Stimulated activated CD4-positive, alpha-beta T cell treated with anti-CD3 and anti-CD28 coated beads, Interleukin-1b, Interleukin-23, amount 100 ng/mL, for 4 hours (primary cell): Measurements from ENCODE around the gene SCUBE2.

Source experiments
- DNase-seq, 2 donors: peaks; one replicate each; pipeline ENCODE4 v3.0.0-alpha.2; 2020; ENCODE audit warnings: low read depth in 2 of 2

Gene SCUBE2

GRCh38 chr11:9091044-9091922, at the start of gene SCUBE2:
SCUBE2 (minus strand) TSS chr11:9091599; CDS start chr11:9091528, 71 bp downstream.
- no peak for DNase-seq

DNA sequence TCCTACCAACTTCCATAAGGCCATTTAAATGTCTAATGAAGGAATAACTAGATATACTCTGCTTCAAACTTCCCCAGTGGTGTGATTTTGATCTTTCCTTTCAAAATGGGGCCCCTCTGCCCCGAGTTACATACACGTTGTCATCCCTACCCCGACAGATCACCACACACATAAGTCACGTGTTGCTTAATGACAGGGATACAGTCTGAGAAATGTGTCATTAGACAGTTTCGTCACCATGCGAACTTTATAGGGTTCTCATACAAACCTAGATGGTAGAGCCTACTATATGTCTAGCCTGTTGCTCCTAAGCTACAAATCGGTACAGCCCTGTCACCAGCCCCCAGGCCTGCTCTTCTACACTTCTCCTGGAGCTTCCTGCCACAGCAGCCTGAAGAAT, 49.8 kb upstream of the SCUBE2 start:
- no peak for DNase-seq

DNA sequence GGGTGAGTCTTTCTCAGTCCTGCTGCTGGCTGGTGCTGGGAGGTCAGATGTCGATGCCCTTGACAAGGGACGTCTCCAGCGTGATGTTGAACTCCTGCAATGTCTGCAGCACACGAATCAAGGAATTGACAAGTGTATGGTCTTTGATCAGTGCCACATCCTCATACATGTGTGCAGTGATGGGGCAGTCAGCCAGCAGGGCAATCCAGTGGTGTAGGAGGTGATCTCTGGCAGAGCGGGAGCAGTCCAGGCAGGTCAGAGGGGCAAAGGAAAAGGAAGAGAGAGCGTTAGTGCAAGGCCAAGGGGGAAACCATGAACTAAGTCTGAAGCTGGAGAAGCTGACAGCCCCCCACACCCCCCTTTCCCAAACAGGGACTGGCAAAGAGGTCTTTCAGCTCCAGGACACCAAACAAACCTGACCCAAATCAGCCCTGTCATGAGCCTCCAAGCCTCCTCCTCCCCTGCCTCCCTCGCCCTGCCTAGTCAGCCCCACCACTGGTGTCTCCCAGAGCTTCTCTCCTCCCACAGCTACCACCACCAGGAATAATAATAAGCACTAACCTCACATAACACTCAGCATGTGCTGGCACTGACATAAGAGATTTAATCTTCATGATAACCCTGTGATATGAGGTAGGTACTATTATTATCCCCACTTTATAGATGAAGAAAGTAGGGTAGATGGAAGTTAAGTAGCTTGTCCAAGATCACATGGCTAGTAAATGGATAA, 48.4 kb upstream of the SCUBE2 start:
- DNase-seq = no peak

DNA sequence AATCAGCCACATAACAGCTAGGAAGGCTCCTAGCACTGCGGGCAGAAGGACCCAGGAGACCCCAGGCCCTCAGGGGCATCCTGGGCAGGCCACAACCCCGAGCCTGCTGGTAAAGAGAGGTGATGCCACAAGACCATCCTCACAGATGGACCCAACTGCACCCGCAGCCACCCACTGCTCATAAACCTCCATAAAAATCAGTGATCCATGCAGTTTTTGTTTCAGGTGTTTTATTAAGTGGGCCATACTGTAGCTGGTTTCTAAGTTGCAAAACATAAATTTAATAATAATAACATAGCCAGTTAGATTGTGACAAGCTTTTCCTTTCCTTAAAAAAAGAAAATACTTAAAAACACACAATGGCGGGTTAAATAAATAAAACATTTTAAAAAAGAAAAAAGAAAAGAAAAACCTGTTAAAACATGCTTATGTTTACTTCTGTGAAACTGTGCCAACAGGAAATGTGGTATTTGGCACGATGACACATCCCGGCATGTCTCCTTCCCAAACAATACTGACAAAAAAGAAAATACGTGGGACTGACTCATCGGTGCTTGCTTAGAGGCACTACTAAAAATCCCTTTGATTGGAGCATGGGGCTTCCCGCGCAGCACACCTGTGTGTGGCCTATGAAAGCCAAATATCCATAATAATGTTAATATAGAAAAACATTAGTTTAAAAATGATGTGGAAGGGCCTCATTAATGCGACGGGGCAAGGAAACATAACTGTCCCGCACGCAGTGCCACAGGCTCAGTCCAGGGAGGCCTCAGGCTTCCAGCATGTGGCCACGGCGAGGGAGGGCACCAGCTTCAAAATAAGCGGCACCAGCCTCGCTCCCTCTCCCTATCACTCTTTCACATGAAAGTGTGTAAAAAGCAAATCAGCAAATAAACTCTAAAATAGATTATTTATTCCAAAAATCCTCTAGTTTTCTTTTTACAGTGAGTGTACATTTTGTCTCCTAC, 47.5 kb upstream of the SCUBE2 start:
- DNase-seq = peak in 1 of 2 donors; percentile 21

- DNase-seq = no peak
Observed at GRCh38 chr11:9138133-9138453, 46.7 kb upstream of the SCUBE2 start.

GRCh38 chr11:9137293-9138132, 46.1 kb upstream of the SCUBE2 start:
- DNase-seq = peak; percentile 53 to 58

- DNase-seq = no peak
Observed at GRCh38 chr11:9136741-9137140, 45.3 kb upstream of the SCUBE2 start.

DNA sequence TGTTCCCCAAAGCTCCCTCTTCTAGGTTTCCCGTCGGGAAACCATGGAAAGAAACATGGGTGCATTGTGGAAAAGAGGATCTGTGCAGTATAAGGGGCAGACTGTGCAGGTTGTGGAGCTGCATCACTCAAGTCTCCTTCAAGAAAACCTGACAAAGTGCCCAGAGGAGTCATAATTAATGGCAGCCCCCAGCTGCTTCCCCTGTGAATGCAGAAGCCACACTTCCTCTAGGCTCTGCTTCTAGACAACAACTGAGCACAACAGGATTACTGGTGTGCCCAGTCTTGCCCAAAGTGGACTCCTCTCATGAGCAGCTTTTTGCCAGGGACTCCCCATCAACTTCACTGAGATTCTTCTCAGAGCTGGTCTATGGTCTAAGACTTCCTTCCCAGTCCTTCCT, 42.6 kb upstream of the SCUBE2 start:
- DNase-seq = no peak

GRCh38 chr11:9132203-9132878, 40.9 kb upstream of the SCUBE2 start:
- DNase-seq = no peak

DNA sequence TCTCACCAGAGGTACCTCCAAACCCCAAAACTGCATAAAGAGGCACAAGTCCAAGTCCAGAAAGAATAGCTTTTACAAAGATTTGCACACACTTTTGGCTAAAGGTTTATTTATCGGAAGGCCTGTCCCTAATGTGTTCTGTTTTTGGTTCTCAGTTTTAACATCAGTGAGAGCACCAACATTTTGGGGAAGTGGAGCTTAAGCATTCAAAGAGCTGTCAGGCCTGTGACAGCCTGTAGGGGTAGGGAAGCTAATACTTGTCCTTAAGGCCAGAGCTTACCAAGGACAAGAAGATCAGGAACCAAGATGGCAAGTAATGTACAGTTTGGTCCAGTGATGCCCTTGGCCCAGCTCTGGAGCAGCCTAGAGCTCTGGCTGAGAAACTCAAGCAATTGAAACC, 38.9 kb upstream of the SCUBE2 start:
- DNase-seq = no peak

GRCh38 chr11:9126636-9127035, 35.2 kb upstream of the SCUBE2 start:
- no peak for DNase-seq

DNA sequence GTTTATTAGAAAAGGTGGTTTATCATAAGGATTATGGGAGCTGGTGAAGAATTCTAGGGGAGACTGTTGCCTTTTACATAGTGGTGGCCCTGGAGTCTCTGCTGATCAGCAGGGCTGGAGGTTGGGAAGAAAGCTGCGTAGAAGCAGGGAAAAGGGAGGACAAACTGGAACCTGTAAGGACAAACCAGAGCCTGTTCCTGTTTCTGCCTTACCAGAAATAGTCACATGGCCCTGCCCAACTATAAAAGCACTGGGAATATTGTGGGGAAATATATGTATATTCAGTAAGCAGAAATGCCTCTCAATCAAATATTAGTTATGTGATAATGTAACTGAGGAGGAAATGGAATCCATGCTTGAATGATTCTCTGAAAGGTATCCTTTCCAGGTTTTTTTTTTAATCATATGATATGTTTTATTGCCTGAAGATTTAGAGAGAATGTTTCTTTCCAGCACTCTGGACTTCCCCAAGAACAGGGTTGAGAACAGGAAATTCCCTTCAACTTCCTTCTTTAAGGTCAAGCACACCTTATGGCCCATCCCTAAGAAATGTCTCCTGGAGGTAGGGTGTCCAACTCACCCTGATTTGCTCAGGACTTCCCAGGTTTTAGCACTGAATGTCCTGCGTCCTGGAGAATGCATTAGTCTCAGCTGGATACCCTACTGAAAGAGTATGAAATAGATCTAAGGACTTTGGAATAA, 33.9 kb upstream of the SCUBE2 start:
- no peak for DNase-seq

DNA sequence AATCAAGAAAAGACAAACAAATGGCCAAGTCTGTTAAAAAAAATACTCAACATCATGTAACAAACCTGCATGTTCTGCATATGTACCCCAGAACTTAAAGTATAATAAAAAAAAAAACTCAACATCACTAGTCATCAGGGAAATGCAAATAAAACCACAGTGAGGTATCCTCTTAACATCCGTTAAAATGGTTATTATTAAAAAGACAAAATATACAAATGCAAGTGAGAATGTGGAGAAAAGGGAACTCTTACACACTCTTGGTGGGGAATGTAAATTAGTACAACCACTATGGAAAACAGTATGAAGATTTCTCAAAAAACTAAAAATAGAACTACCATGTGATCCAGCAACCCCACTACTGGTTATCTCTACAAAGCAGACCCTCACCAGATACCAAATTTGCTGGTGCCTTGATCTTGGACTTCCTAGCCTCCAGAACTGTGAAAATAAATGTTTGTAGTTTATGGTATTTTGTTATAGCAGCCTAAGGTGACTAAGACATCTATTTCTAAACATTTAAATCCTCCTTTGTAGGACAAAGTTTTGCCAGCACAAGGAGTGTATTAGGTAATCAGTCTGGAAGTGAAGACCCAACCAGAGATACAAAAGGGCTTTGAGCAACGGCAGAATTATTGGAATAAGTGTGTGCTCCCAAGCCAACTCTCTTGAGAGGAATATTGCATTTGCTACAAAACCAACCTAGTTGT, 32.4 kb upstream of the SCUBE2 start:
- DNase-seq = no peak

DNA sequence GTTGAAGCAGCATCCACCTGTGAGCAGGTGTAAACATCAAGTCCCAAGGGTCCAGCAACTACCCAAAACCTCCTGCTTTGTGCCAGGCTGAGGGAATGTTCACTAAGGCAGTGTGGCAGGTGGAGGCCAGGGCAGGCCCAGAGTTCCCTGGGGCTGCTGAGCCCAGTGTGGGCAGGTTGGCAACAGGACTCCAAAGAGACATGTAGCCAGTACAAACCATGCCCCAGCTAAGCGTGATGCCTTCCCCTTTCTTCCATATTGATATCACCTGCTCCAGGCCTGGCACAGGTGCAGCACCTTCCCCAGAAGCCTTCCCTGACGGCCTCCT, 30.0 kb upstream of the SCUBE2 start:
- no peak for DNase-seq

DNA sequence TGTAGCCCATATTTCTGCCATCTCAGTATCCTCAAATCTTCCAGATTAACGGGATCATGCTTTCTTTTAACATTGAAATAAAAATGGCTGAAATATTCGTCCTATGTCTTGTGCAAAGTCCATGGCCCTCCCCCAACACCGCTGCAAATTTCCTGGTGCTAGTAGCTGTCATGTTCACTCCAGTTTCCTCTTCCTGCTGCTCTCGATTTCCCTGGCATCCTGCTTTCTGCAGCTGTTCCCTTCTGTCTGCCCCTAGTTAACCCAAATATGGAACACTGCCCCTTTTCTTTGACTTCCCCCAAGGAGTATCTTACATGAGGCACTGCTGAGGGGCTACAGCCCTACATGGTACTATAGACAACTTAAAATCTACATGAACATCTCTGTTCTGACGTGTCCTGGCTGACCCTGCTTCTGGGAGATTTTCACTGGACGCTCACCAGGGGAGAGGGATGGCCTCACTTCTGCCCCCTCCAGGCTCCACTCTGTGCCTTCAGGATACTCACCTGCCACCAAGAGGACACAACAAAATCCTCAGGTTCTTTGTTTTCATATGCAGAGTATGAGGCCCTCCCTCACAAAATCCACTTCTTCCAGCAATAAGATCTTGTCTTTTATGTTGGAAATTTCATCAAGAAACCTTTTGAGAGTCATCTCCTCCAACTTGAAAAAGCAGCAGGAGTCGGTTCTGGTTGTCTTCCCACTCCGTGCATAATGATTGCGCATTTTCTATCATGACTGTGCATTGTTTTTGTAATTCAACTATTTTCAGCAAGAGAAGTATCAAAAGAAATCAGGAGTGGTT, 29.5 kb upstream of the SCUBE2 start:
- DNase-seq = no peak

DNA sequence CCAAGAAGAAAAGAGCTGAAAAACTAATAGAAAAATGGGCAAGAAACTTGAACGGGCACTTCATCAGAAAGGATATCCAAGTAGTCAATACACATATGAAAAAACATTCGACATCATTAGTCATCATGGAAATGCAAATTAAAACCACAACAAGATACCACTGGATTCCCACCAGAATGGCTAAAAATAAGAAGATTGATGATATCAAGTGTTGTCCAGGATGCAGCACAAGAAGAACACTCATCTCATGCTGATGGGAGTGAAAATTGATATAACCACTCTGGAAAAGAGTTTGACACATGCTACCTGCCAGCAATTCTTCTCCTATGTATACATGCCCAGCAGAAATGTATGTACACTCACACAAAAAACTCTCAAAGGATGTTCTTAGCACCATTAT, 26.9 kb upstream of the SCUBE2 start:
- no peak for DNase-seq

DNA sequence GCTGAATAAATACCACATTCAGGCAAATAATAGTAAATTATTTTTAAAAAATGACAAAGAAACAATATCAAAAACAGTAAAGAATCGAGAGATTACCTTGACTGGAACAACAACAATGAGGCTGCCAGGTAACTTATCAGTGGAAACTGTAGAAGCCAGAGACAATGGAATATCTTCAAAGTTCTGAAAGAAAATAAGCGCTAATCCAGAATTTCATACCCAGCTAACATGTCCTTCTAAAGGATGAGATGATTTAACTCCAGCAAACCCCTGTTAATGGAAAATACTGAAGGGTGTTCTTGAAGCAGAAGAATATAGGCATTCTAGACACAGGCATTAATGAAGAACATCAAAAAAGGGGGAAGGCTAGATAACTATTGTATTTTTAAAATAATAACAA, 20.7 kb upstream of the SCUBE2 start:
- no peak for DNase-seq

DNA sequence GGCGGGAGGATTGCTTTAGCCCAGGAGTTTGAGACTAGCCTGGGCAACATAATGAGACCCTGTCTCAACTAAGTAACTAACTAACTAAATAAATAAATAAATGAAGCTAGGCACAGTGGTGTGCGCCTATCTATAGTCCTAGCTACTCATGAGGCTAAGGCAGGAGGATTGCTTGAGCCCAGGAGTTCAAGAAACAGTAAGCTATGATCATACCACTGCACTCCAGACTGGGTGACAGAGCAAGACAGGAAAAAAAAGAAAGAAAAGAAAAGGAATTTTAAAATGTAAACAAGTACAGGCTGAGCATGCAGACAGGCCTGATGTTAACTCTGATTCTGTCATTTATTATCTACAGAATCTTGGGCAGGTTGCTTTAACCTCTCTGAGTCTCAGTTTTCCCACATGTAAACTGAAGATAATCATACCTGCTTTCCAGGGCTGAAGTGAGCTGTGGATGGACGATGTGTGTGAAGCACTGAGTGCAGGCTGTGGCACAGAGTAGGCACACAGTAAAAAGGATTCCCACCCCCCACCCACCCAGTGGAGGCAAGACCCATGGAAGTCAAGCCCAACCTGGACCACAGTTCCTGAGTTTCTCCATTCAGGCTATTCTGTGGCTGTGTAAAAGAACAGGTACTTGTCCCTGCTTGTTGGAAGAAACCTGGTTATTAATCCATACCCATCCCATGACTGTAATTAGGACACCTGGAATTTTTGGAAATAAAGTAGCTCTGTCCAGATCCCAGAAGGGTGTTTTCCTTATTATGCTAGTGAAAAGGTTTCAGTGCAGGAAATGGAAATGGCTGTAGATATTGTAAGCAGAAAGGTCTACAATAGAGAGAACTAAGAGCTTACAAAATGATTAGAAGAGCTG, 18.7 kb upstream of the SCUBE2 start:
- no peak for DNase-seq
